Keratinocyte (primary cell): ENCODE measurements around the gene ABL1. TPM values are rescaled to one million over a fixed set of nuclear protein-coding genes. Genes with fewer than 3 reads are reported as not detected.

Source experiments
- DNase-seq: peaks from one replicate; pipeline ENCODE4 v3.0.0-alpha.2; 2011; ENCODE audit warnings: low read depth, missing footprints, low spot score
- FAIRE-seq: peaks from 2 replicates; lab custom pipeline; 2011; peaks lifted over from hg19 to GRCh38; lab: Jason Lieb, UNC
- H2AFZ ChIP-seq: 2 replicates; pipeline ENCODE4 v1.6.0; 2012; ENCODE audit warnings: low read length, control low read depth, inconsistent platforms; ENCODE audit not compliant: control insufficient read depth
- H3K27ac ChIP-seq: 2 replicates; pipeline ENCODE4 v1.5.1; 2011; ENCODE audit warnings: low read length; ENCODE audit not compliant: control insufficient read depth, insufficient read depth
- H3K27me3 ChIP-seq: 3 replicates; pipeline ENCODE4 v1.6.0; 2011; ENCODE audit warnings: low read length; ENCODE audit not compliant: control insufficient read depth, insufficient read depth; ENCODE audit errors: extremely low read depth
- H3K36me3 ChIP-seq, 2 experiments: 2 replicates in 1 of 2; 3 replicates in 1 of 2; pipeline ENCODE4 v1.5.1; 2011; ENCODE audit warnings: low read length in 2 of 2, mild to moderate bottlenecking in 1 of 2; ENCODE audit not compliant: control insufficient read depth in 2 of 2, insufficient read depth in 2 of 2; ENCODE audit errors: extremely low read depth in 1 of 2
- H3K4me1 ChIP-seq: 3 replicates; pipeline ENCODE4 v1.5.1; 2011; ENCODE audit warnings: low read length; ENCODE audit not compliant: control insufficient read depth, insufficient read depth; ENCODE audit errors: extremely low read depth
- H3K4me2 ChIP-seq: 3 replicates; pipeline ENCODE4 v1.6.0; 2011; ENCODE audit warnings: low read depth, low read length; ENCODE audit not compliant: control insufficient read depth, insufficient read depth; ENCODE audit errors: extremely low read depth
- H3K4me3 ChIP-seq, 3 experiments: fragments of 200-600 bp in 1 of 3; sonication (generic) in 1 of 3; 2 replicates in 2 of 3; 3 replicates in 1 of 3; pipeline ENCODE4 v1.5.1; 2011 to 2016; ENCODE audit warnings: low read length in 3 of 3, mild to moderate bottlenecking in 3 of 3, control low read depth in 2 of 3, inconsistent platforms in 1 of 3, low read depth in 1 of 3, mixed read lengths in 1 of 3, mixed run types in 1 of 3, moderate library complexity in 1 of 3; ENCODE audit not compliant: control insufficient read depth in 2 of 3, insufficient read depth in 2 of 3; ENCODE audit errors: extremely low read depth in 1 of 3
- H3K79me2 ChIP-seq: 2 replicates; pipeline ENCODE4 v1.6.0; 2012; ENCODE audit warnings: low read length; ENCODE audit not compliant: control insufficient read depth, insufficient read depth
- H3K9ac ChIP-seq: 3 replicates; pipeline ENCODE4 v1.6.0; 2011; ENCODE audit warnings: low read length; ENCODE audit not compliant: control insufficient read depth, insufficient read depth; ENCODE audit errors: extremely low read depth
- H3K9me1 ChIP-seq: 3 replicates; pipeline ENCODE4 v1.6.0; 2011; ENCODE audit warnings: low read length; ENCODE audit not compliant: control insufficient read depth, insufficient read depth; ENCODE audit errors: extremely low read depth
- H3K9me3 ChIP-seq: 2 replicates; pipeline ENCODE4 v1.5.1; 2012; ENCODE audit warnings: low read depth, low read length; ENCODE audit not compliant: control insufficient read depth
- H4K20me1 ChIP-seq: 3 replicates; pipeline ENCODE4 v1.6.0; 2011; ENCODE audit warnings: low read length; ENCODE audit not compliant: control insufficient read depth, insufficient read depth; ENCODE audit errors: extremely low read depth
- CTCF ChIP-seq, 3 experiments: IDR thresholded peaks in 1 of 3; conservative IDR thresholded peaks in 1 of 3; optimal IDR thresholded peaks in 1 of 3; 2 replicates in 2 of 3; 3 replicates in 1 of 3; pipeline versions ENCODE3 to v1.5.1; 2011; ENCODE audit warnings: low read length in 3 of 3, mild to moderate bottlenecking in 3 of 3, moderate library complexity in 2 of 3, control low read depth in 1 of 3, inconsistent platforms in 1 of 3; ENCODE audit not compliant: insufficient read depth in 2 of 3; ENCODE audit errors: extremely low read depth in 1 of 3
- EZH2 ChIP-seq: IDR thresholded peaks from one replicate; pipeline ENCODE4 v1.6.1; 2012; ENCODE audit warnings: inconsistent platforms, mild to moderate bottlenecking, low read length, moderate library complexity
- dilution Hi-C: fragments of 300-500 bp; cut with MboI; formaldehyde crosslinking; loops from one replicate; pipeline ENCODE4 v1.7.0; 2020; ENCODE audit warnings: low sequenced_read_pairs; ENCODE audit not compliant: extremely low pct_ligation_motif_present
- polyA plus RNA-seq, 5 experiments: library from polyadenylated mRNA; depleted of rRNA in 3 of 5; stranded (reverse) in 3 of 5; stranded (forward) in 1 of 5; unstranded in 1 of 5; fragments of >200 nt; gene quantifications; 1 replicate in 1 of 5; 2 replicates in 3 of 5; 3 replicates in 1 of 5; pipeline versions ENCODE4 v1.2.1 to v1.2.3, GENCODE V29; 2011 to 2012; ENCODE audit warnings: missing spikeins in 2 of 5, low read depth in 1 of 5, low replicate concordance in 1 of 5

The ABL1 gene
- polyA plus RNA-seq, 1 donor (not counting 4 experiments of a cell fraction or from before 2014, with no cell fraction given): 17.0 TPM

GRCh38 chr9:130856474-130856873 lies 21.4 kb downstream of the ABL1 start:
- Histone ChIP-seq H3K79me2 (peaks cover 21% of the 10 kb centered on the region), H3K9ac (no peak overlapping the region)
- no peak for DNase-seq

GRCh38 chr9:130857864-130858738 lies 23.0 kb downstream of the ABL1 start:
- Histone ChIP-seq H3K36me3 (peaks cover 27 to 33% of the 10 kb centered on the region in 2 experiments), H3K4me3 (no peak overlapping the region), H2AFZ (no peak overlapping the region), H3K9me3 (no peaks in the 10 kb centered on the region), H3K9ac (no peak overlapping the region), H3K4me1 (no peaks in the 10 kb centered on the region), H3K27ac (no peak overlapping the region), H3K79me2 (peaks cover 9% of the 10 kb centered on the region), H3K4me2 (no peak overlapping the region), H4K20me1 (peaks cover 2% of the 10 kb centered on the region), H3K9me1 (no peaks in the 10 kb centered on the region), H3K27me3 (no peaks in the 10 kb centered on the region)
- FAIRE-seq: no peak
- no peak for TF ChIP-seq EZH2
- no peak for TF ChIP-seq CTCF (optimal IDR thresholded peaks at IDR 0.05 in 1 of 3, IDR thresholded peaks at IDR 0.05 in 1 of 3, conservative IDR thresholded peaks at IDR 0.05 in 1 of 3; ENCODE audit: extremely low read depth in 1 of 3, insufficient read depth in 2 of 3, low read length in 3 of 3)
- dilution Hi-C loops: no loop called here
- no peak for DNase-seq

More at GRCh38 chr9:130856474-130856873, 21.4 kb downstream of the ABL1 start:
- Histone ChIP-seq H3K36me3 (peaks cover 22 to 33% of the 10 kb centered on the region in 2 experiments), H3K9me1 (no peaks in the 10 kb centered on the region), H3K27me3 (no peaks in the 10 kb centered on the region), H2AFZ (no peak overlapping the region), H4K20me1 (peaks cover 2% of the 10 kb centered on the region), H3K27ac (no peak overlapping the region), H3K9me3 (no peaks in the 10 kb centered on the region), H3K4me1 (no peaks in the 10 kb centered on the region), H3K4me2 (no peak overlapping the region), H3K4me3 (no peak overlapping the region)
- dilution Hi-C loops: no loop called here
- TF ChIP-seq EZH2 (no peak), CTCF (optimal IDR thresholded peaks at IDR 0.05 in 1 of 3, IDR thresholded peaks at IDR 0.05 in 1 of 3, conservative IDR thresholded peaks at IDR 0.05 in 1 of 3; ENCODE audit: extremely low read depth in 1 of 3, insufficient read depth in 2 of 3, low read length in 3 of 3) (no peak)
- FAIRE-seq: no peak
